ENCODE data around the gene LAMA3. TPM values are rescaled to one million over a fixed set of nuclear protein-coding genes. Genes with fewer than 3 reads are reported as not detected.

Gene LAMA3
- total RNA-seq, 4 donors from 2014 or later: 155 to 456 (median 173) TPM

GRCh38 chr18:23703057-23703986 is 14.1 kb downstream of the LAMA3 start:
- no peak for DNase-seq (ENCODE audit: low spot score in 2 of 2)
- no peak overlapping the region for H3K4me3 ChIP-seq (ENCODE audit: low read depth, poor library complexity, severe bottlenecking)
- TF ChIP-seq POLR2A (IDR thresholded peaks at IDR 0.05): no peak
- no peak for TF ChIP-seq CTCF (IDR thresholded peaks at IDR 0.05)
- intact Hi-C loops (cut with DNase I; ENCODE audit: low total_unique reads): loop anchor here (5.0 to 10.0 kb wide), 2 partner anchors 81 to 189 kb away; no protein-coding TSS in a partner anchor
- WGBS, 2 donors: 40 to 44% methylated on average over 6 of the region's 6 CpGs

- intact Hi-C loops (cut with DNase I; ENCODE audit: low total_unique reads): loop anchor here (5.0 to 10.0 kb wide), 2 partner anchors 82 to 189 kb away; no protein-coding TSS in a partner anchor
- WGBS, 2 donors: 53 to 64% methylated on average over 6 of the region's 6 CpGs
- TF ChIP-seq POLR2A (IDR thresholded peaks at IDR 0.05) (no peak), CTCF (IDR thresholded peaks at IDR 0.05) (no peak)
- H3K4me3 ChIP-seq (ENCODE audit: low read depth, poor library complexity, severe bottlenecking): no peak overlapping the region
- no peak for DNase-seq (ENCODE audit: low spot score in 2 of 2)
Measured at GRCh38 chr18:23703987-23704384, 14.7 kb downstream of the LAMA3 start.

GRCh38 chr18:23704806-23705205 is 15.6 kb downstream of the LAMA3 start:
- intact Hi-C loops (cut with DNase I; ENCODE audit: low total_unique reads): loop anchor here (5.0 to 10.0 kb wide), 2 partner anchors 83 to 190 kb away; no protein-coding TSS in a partner anchor
- TF ChIP-seq POLR2A (IDR thresholded peaks at IDR 0.05) (no peak), CTCF (IDR thresholded peaks at IDR 0.05) (no peak)
- no peak for DNase-seq (ENCODE audit: low spot score in 2 of 2)
- no peak overlapping the region for H3K4me3 ChIP-seq (ENCODE audit: low read depth, poor library complexity, severe bottlenecking)

- WGBS, 2 donors: 94 to 98% methylated on average over 3 of the region's 3 CpGs
- intact Hi-C loops (cut with DNase I; ENCODE audit: low total_unique reads): loop anchor here (10.0 kb wide), 1 partner anchor 192 kb away; no protein-coding TSS in a partner anchor
- H3K4me3 ChIP-seq (ENCODE audit: low read depth, poor library complexity, severe bottlenecking): no peak overlapping the region
- TF ChIP-seq CTCF (IDR thresholded peaks at IDR 0.05) (no peak), POLR2A (IDR thresholded peaks at IDR 0.05) (no peak)
- DNase-seq (ENCODE audit: low spot score in 2 of 2): no peak
Measured at GRCh38 chr18:23706971-23707640, 17.9 kb downstream of the LAMA3 start.

GRCh38 chr18:23710068-23710527 is 20.8 kb downstream of the LAMA3 start:
- no peak overlapping the region for H3K4me3 ChIP-seq (ENCODE audit: low read depth, poor library complexity, severe bottlenecking)
- no peak for DNase-seq (ENCODE audit: low spot score in 2 of 2)
- intact Hi-C loops (cut with DNase I; ENCODE audit: low total_unique reads): no loop called here
- 88 to 89% methylated on average over 17 of the region's 17 CpGs for WGBS, 2 donors
- TF ChIP-seq CTCF (IDR thresholded peaks at IDR 0.05): no peak
- no peak for TF ChIP-seq POLR2A (IDR thresholded peaks at IDR 0.05)
